ENCODE measurements around the gene POP4.

- no peak for TF ChIP-seq POLR2A (IDR thresholded peaks at IDR 0.05)
- TF ChIP-seq, protein P1, sequence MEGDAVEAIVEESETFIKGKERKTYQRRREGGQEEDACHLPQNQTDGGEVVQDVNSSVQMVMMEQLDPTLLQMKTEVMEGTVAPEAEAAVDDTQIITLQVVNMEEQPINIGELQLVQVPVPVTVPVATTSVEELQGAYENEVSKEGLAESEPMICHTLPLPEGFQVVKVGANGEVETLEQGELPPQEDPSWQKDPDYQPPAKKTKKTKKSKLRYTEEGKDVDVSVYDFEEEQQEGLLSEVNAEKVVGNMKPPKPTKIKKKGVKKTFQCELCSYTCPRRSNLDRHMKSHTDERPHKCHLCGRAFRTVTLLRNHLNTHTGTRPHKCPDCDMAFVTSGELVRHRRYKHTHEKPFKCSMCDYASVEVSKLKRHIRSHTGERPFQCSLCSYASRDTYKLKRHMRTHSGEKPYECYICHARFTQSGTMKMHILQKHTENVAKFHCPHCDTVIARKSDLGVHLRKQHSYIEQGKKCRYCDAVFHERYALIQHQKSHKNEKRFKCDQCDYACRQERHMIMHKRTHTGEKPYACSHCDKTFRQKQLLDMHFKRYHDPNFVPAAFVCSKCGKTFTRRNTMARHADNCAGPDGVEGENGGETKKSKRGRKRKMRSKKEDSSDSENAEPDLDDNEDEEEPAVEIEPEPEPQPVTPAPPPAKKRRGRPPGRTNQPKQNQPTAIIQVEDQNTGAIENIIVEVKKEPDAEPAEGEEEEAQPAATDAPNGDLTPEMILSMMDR (IDR thresholded peaks at IDR 0.05) = no peak
- TF ChIP-seq POLR2AphosphoS5 (IDR thresholded peaks at IDR 0.05) = no peak
Measured at GRCh38 chr19:29634423-29635130, 28.5 kb downstream of the POP4 start.

Data from transverse colon (tissue), 4 donors.